Activated CD4-positive, alpha-beta T cell treated with anti-CD3 and anti-CD28 coated beads for 36 hours (primary cell): ENCODE data around the gene DTNB. TPM values are rescaled to one million over a fixed set of nuclear protein-coding genes. Genes with fewer than 3 reads are reported as not detected.

ENCODE experiments used
- ATAC-seq: fragments of 200-7000 bp; cut with Tn5 transposase; one replicate; pipeline ENCODE4 v1.10.0; 2021; ENCODE audit warnings: mild to moderate bottlenecking, moderate library complexity
- CTCF ChIA-PET: fragments of 350-600 bp; sonication (Branson Sonifier 250); formaldehyde crosslinking; loops from one replicate; lab custom pipeline; 2021; ENCODE audit warnings: antibody characterized with exemption; lab: Charles Lee
- POLR2A ChIA-PET: fragments of 350-600 bp; sonication (Branson Sonifier 250); formaldehyde crosslinking; loops from one replicate; lab custom pipeline; 2021; ENCODE audit warnings: antibody characterized with exemption, inconsistent platforms; lab: Charles Lee
- DNase-seq: peaks from one replicate; pipeline ENCODE4 v3.0.0-alpha.2; 2020
- H3K27ac Mint-ChIP-seq: one replicate; pipeline ENCODE4 v1.8.0; 2021; ENCODE audit warnings: mixed read lengths
- H3K27me3 Mint-ChIP-seq: one replicate; pipeline ENCODE4 v1.8.0; 2021; ENCODE audit warnings: mixed read lengths
- H3K36me3 Mint-ChIP-seq: one replicate; pipeline ENCODE4 v1.8.0; 2021; ENCODE audit warnings: low read depth, mixed read lengths
- H3K4me1 Mint-ChIP-seq: one replicate; pipeline ENCODE4 v1.8.0; 2021; ENCODE audit warnings: mixed read lengths
- H3K4me3 Mint-ChIP-seq: one replicate; pipeline ENCODE4 v1.8.0; 2021; ENCODE audit warnings: mild to moderate bottlenecking, moderate library complexity, mixed read lengths
- H3K9me3 Mint-ChIP-seq: one replicate; pipeline ENCODE4 v1.8.0; 2021; ENCODE audit warnings: low read depth, mixed read lengths
- intact Hi-C, 2 experiments: fragments of 100-400 bp; cut with DNase I in 1 of 2; cut with micrococcal nuclease in 1 of 2; formaldehyde crosslinking; loops; one replicate each; pipeline versions ENCODE4 v1.14.2 to v1.15.1; 2022 to 2024; cut with DNase I, micrococcal nuclease
- total RNA-seq, 2 experiments: library from RNA; stranded (reverse); gene quantifications; one replicate each; pipeline ENCODE4 v1.2.3, GENCODE V29; 2021

The DTNB gene
- total RNA-seq, 2 experiments from 2014 or later: 17.1 to 33.5 TPM

DNA sequence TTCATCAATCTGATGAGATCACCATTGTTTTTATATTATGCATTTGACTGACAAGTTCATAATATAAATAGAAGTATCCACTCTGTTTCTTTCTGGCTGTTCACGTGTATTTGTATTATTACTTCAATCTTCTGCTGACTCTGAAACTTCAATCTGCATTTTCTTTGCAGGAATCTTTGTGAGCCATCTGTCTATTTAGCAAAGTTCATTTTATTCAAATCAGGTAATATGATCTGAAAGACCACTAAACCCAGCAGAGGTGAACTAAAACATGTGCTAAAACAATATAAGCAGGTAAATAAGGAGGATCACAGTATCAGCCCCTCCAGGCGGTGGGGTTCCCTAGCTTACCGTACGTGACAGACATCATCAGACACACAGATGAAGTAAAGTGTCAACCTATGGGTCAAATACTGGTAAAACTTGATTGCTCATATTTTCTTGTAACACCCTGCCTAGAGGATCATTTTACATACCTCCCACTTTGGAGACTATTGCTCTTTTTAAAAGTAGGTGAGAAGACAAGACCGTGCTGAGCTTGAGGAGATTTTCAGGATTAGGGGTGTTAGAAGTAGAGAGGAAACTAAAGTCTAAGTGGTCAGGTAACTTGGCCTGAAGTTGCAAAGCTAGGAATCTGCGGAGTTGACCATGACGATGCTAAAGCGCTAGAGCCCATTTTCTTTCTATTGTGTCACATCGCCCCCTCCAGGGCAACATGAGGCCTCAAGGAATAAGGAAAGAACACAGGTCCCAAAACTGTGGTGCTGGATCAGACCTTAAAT, 9.0 kb downstream of the DTNB start:
- H3K4me1 Mint-ChIP-seq: peaks cover 22% of the 10 kb centered on the region
- H3K27me3 Mint-ChIP-seq: no peaks in the 10 kb centered on the region
- ChIA-PET CTCF (interaction anchor here (0.6 to 3.3 kb wide), 16 partner anchors 8 to 689 kb away, joined by 3 to 25 read pairs (median 4); no protein-coding TSS in a partner anchor), POLR2A (no interaction called here)
- H3K9me3 Mint-ChIP-seq: no peaks in the 10 kb centered on the region
- ATAC-seq (peak; percentile 49), DNase-seq (peak; percentile 56)
- intact Hi-C loops: loop anchor here (1.0 to 5.0 kb wide), 3 partner anchors 57 to 357 kb away; no protein-coding TSS in a partner anchor
- H3K36me3 Mint-ChIP-seq: no peaks in the 10 kb centered on the region
- no peak overlapping the region for H3K4me3 Mint-ChIP-seq
- no peak overlapping the region for H3K27ac Mint-ChIP-seq

DNA sequence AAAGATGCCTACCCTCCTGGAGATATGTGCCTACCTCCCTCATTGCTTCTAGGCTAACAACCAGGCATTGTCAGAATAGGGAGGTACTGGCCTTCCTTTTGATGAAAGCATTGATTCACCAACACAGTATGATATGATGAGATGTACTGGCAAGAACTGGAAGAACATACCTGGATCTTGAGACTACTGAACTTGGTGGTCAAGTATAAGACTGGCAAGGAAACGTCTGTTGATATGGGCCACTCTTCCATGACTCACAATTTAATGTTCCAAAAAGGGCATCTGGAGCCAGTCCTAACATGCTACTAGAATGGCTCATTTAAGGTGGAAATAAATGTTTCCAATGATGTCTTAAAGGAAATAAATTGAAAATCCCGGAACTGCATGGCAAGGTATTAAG, 18.1 kb downstream of the DTNB start:
- ChIA-PET CTCF (interaction anchor here (1.7 kb wide), 1 partner anchor 10 kb away, joined by 6 read pairs; no protein-coding TSS in a partner anchor), POLR2A (no interaction called here)
- Mint-ChIP-seq H3K4me1 (peaks cover 16% of the 10 kb centered on the region), H3K27me3 (no peaks in the 10 kb centered on the region), H3K4me3 (no peak overlapping the region), H3K9me3 (no peaks in the 10 kb centered on the region), H3K36me3 (peaks cover 1% of the 10 kb centered on the region), H3K27ac (no peak overlapping the region)
- DNase-seq: no peak
- intact Hi-C loops: no loop called here
- no peak for ATAC-seq

- Mint-ChIP-seq H3K9me3 (no peaks in the 10 kb centered on the region), H3K36me3 (peaks cover 4% of the 10 kb centered on the region), H3K27me3 (no peaks in the 10 kb centered on the region), H3K4me3 (no peak overlapping the region), H3K27ac (no peak overlapping the region), H3K4me1 (peaks cover 11% of the 10 kb centered on the region)
- DNase-seq (no peak), ATAC-seq (no peak)
- CTCF ChIA-PET: interaction anchor here (1.7 kb wide), 1 partner anchor 9 kb away, joined by 6 read pairs; no protein-coding TSS in a partner anchor
- intact Hi-C loops: no loop called here
- POLR2A ChIA-PET: no interaction called here
Observed at GRCh38 chr2:25654801-25655200, 18.6 kb downstream of the DTNB start.

DNA sequence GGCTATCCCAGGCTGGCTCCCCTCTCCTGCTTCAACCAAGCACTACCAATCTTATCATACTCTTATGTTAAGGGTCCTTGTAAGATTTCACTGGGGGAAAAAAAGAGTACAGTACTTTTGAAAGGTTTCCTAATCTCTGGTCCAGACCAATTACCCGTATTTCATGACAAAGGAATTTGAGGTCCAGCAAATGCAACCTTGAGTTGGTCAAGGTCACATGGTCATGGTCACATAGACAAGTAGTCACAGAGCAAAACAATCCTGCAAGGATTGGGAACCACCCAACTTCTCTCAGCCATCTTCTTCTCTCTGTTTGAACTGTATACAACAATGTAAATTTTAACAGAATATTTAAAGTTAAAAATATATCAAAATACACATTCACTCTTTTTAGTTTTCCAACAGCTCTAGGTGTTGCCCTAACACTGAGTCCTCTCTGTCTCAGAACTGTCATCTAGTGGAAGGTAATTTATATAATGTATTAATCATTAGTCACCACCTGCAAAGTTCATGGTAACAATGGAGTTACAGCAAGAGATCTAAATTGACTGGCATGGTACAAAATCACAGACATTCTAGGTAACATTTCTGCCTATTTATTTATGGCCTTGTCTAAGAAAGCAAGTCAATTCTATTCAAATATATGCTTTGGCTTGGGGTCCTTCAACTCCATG, 21.5 kb downstream of the DTNB start:
- Mint-ChIP-seq H3K27ac (no peak overlapping the region), H3K27me3 (no peaks in the 10 kb centered on the region), H3K36me3 (peaks cover 6% of the 10 kb centered on the region), H3K4me3 (no peak overlapping the region), H3K4me1 (no peaks in the 10 kb centered on the region), H3K9me3 (no peaks in the 10 kb centered on the region)
- no peak for ATAC-seq
- ChIA-PET POLR2A (no interaction called here), CTCF (interaction anchor here (0.9 to 1.1 kb wide), 2 partner anchors 15 to 45 kb away, joined by 3 read pairs; no protein-coding TSS in a partner anchor)
- intact Hi-C loops: no loop called here
- no peak for DNase-seq

DNA sequence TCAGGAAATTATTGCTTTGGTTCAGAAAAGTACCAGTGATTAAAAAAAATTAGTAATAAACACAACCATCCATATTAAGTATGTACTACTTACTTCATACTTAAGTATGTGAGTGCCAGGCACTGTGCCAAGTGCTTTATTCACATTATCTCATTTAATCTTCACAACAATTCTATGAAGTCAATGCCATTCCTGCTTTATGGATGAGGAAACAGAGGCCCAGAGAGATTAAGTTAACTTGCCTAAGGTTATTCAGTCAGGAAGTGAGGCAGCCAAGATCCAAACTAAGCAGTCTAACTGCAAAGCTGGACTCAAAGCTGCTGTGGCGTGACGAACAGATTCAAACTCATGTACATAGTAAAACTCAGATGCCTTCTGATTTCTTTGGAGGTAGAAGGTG, 22.3 kb downstream of the DTNB start:
- ChIA-PET CTCF (no interaction called here), POLR2A (no interaction called here)
- H3K27me3 Mint-ChIP-seq: no peaks in the 10 kb centered on the region
- H3K4me1 Mint-ChIP-seq: no peaks in the 10 kb centered on the region
- peaks cover 10% of the 10 kb centered on the region for H3K36me3 Mint-ChIP-seq
- intact Hi-C loops: no loop called here
- no peak overlapping the region for H3K27ac Mint-ChIP-seq
- no peak overlapping the region for H3K4me3 Mint-ChIP-seq
- no peaks in the 10 kb centered on the region for H3K9me3 Mint-ChIP-seq
- no peak for DNase-seq
- ATAC-seq: no peak

GRCh38 chr2:25650256-25650655, 23.1 kb downstream of the DTNB start:
- no peaks in the 10 kb centered on the region for H3K4me1 Mint-ChIP-seq
- POLR2A ChIA-PET: no interaction called here
- DNase-seq (no peak), ATAC-seq (no peak)
- no peak overlapping the region for H3K4me3 Mint-ChIP-seq
- H3K9me3 Mint-ChIP-seq: no peaks in the 10 kb centered on the region
- peaks cover 10% of the 10 kb centered on the region for H3K36me3 Mint-ChIP-seq
- no peaks in the 10 kb centered on the region for H3K27me3 Mint-ChIP-seq
- H3K27ac Mint-ChIP-seq: no peak overlapping the region
- CTCF ChIA-PET: no interaction called here
- intact Hi-C loops: no loop called here

- Mint-ChIP-seq H3K27me3 (no peaks in the 10 kb centered on the region), H3K4me1 (no peaks in the 10 kb centered on the region), H3K27ac (no peak overlapping the region), H3K4me3 (no peak overlapping the region), H3K9me3 (no peaks in the 10 kb centered on the region), H3K36me3 (peaks cover 10% of the 10 kb centered on the region)
- POLR2A ChIA-PET: no interaction called here
- intact Hi-C loops: no loop called here
- ATAC-seq: no peak
- no peak for DNase-seq
- CTCF ChIA-PET: no interaction called here
Observed at GRCh38 chr2:25649786-25650185, 23.6 kb downstream of the DTNB start.

GRCh38 chr2:25642298-25642697, 31.1 kb downstream of the DTNB start:
- Mint-ChIP-seq H3K4me3 (no peak overlapping the region), H3K9me3 (no peaks in the 10 kb centered on the region), H3K27ac (no peak overlapping the region), H3K4me1 (no peaks in the 10 kb centered on the region), H3K27me3 (no peaks in the 10 kb centered on the region), H3K36me3 (peaks cover 14% of the 10 kb centered on the region)
- DNase-seq (no peak), ATAC-seq (no peak)
- intact Hi-C loops: no loop called here
- ChIA-PET CTCF (no interaction called here), POLR2A (no interaction called here)

GRCh38 chr2:25639696-25640095, 33.7 kb downstream of the DTNB start:
- intact Hi-C loops: no loop called here
- POLR2A ChIA-PET: no interaction called here

DNA sequence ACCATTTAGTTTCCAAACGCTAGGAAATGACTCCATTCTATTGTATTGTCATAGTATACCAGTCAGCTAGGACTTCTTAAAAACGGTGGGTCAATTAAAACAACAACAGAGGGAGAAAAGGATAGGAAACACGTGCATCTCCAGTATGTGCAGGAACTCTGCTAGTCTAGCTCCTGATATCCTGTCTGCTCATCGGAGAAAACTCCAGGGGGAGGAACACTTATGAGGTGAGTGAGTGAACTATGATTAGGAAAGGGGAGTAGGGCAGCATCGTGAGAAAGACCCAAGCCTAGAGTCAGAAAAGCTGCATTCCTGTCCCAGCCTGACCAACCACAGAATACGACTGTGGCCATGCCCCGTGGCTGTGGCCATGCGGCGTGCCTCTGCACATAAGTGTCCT, 34.2 kb downstream of the DTNB start:
- no peak overlapping the region for H3K4me3 Mint-ChIP-seq

More at GRCh38 chr2:25639696-25640095, 33.7 kb downstream of the DTNB start:
- H3K27me3 Mint-ChIP-seq: no peaks in the 10 kb centered on the region
- CTCF ChIA-PET: interaction anchor here (0.6 to 1.3 kb wide), 2 partner anchors 59 to 61 kb away, joined by 3 read pairs; no protein-coding TSS in a partner anchor
- peaks cover 10% of the 10 kb centered on the region for H3K36me3 Mint-ChIP-seq
- no peak for DNase-seq
- no peak overlapping the region for H3K27ac Mint-ChIP-seq
- H3K4me1 Mint-ChIP-seq: no peaks in the 10 kb centered on the region
- no peaks in the 10 kb centered on the region for H3K9me3 Mint-ChIP-seq
- H3K4me3 Mint-ChIP-seq: no peak overlapping the region
- ATAC-seq: no peak

GRCh38 chr2:25635797-25636196, 37.6 kb downstream of the DTNB start:
- ChIA-PET POLR2A (no interaction called here), CTCF (no interaction called here)
- H3K4me1 Mint-ChIP-seq: no peaks in the 10 kb centered on the region
- peaks cover 10% of the 10 kb centered on the region for H3K36me3 Mint-ChIP-seq
- no peaks in the 10 kb centered on the region for H3K9me3 Mint-ChIP-seq
- intact Hi-C loops: no loop called here
- no peak for DNase-seq
- no peaks in the 10 kb centered on the region for H3K27me3 Mint-ChIP-seq
- no peak overlapping the region for H3K4me3 Mint-ChIP-seq
- H3K27ac Mint-ChIP-seq: no peak overlapping the region
- ATAC-seq: no peak

More for the DNA sequence above, 34.2 kb downstream of the DTNB start:
- Mint-ChIP-seq H3K9me3 (no peaks in the 10 kb centered on the region), H3K36me3 (peaks cover 10% of the 10 kb centered on the region), H3K27me3 (no peaks in the 10 kb centered on the region), H3K4me1 (no peaks in the 10 kb centered on the region), H3K27ac (no peak overlapping the region)
- intact Hi-C loops: no loop called here
- no peak for ATAC-seq
- ChIA-PET CTCF (interaction anchor here (0.6 to 1.3 kb wide), 5 partner anchors 19 to 630 kb away, joined by 3 read pairs; no protein-coding TSS in a partner anchor), POLR2A (no interaction called here)
- no peak for DNase-seq
